ENCODE data around the gene PYM1.

The PYM1 gene

DNA sequence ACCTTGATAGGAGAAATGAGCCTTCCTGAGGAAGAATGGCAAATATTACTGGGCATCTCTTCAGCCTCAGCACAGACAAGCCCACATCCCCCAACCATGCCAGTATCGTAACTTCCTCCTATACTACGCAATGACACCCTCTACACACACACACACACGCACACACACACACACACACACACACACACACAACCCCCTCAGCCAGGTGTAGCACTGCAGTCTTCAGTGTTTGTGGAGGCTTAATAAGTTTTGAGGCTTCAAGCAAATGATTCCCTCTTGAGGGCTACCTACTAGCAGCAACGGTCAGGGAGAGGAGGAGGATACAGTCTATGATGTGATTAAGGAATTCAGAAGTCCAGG lies 4.8 kb upstream of the PYM1 start:
- Histone ChIP-seq H3K36me3 (replicated peaks) (no peaks in the 10 kb centered on the region), H3K4me3 (ENCODE audit: low read depth, low read length) (peak overlapping the region; percentile 81), H3K27me3 (replicated peaks) (no peaks in the 10 kb centered on the region), H3K27ac (no peak overlapping the region)
- TF ChIP-seq, protein P1, sequence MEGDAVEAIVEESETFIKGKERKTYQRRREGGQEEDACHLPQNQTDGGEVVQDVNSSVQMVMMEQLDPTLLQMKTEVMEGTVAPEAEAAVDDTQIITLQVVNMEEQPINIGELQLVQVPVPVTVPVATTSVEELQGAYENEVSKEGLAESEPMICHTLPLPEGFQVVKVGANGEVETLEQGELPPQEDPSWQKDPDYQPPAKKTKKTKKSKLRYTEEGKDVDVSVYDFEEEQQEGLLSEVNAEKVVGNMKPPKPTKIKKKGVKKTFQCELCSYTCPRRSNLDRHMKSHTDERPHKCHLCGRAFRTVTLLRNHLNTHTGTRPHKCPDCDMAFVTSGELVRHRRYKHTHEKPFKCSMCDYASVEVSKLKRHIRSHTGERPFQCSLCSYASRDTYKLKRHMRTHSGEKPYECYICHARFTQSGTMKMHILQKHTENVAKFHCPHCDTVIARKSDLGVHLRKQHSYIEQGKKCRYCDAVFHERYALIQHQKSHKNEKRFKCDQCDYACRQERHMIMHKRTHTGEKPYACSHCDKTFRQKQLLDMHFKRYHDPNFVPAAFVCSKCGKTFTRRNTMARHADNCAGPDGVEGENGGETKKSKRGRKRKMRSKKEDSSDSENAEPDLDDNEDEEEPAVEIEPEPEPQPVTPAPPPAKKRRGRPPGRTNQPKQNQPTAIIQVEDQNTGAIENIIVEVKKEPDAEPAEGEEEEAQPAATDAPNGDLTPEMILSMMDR (IDR thresholded peaks at IDR 0.05; ENCODE audit: low read depth, low read length, missing control alignments) = no peak
- DNase-seq = peak; percentile 27
- in situ Hi-C loops (cut with HindIII; ENCODE audit: low pct_ligation_motif_present, low sequenced_read_pairs) = no loop called here

DNA sequence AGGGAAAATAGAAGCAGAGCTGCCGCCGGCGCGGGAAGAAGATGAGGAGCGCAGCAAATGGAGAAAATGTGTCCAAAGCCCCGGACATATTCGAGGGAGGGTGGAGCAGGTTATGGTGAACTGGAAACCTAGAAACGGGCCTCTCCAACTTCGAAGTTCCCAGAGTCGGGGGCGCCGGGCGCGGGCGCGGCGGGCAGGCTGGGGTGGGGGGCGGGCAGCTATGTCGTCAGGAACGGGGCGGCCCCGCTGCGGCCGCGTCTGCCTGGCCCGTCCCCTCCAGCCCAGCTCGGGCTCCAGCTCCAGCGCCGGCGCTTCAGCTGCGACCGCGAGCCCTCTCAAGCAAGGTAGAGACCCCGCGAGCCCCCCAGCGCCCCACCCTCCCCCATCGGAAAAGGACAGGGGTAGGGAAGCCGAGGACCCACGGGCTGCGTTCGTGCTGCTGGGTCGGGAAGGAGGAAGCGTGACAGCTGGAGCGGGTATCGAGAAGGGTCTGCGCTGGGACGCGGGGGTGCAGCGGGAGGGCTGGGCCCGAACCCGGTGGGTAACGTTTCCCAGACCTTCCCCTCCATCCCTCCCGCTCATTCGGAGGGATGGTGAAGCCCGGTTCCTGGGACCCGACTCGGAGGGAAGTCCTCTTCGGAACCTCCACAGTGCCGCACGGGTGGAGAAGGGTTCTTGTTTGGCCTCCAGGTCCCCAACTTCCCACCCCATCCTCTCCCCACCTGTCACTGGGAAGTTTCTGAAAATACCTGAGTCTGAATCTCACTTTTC lies 4.3 kb upstream of the PYM1 start:
- Histone ChIP-seq H3K27ac (peak overlapping the region; percentile 28), H3K27me3 (replicated peaks) (no peaks in the 10 kb centered on the region), H3K4me3 (ENCODE audit: low read depth, low read length) (peak overlapping the region; percentile 81), H3K36me3 (replicated peaks) (no peaks in the 10 kb centered on the region)
- TF ChIP-seq, protein P1 (IDR thresholded peaks at IDR 0.05; ENCODE audit: low read depth, low read length, missing control alignments) = no peak
- DNase-seq = no peak
- in situ Hi-C loops (cut with HindIII; ENCODE audit: low pct_ligation_motif_present, low sequenced_read_pairs) = no loop called here

DNA sequence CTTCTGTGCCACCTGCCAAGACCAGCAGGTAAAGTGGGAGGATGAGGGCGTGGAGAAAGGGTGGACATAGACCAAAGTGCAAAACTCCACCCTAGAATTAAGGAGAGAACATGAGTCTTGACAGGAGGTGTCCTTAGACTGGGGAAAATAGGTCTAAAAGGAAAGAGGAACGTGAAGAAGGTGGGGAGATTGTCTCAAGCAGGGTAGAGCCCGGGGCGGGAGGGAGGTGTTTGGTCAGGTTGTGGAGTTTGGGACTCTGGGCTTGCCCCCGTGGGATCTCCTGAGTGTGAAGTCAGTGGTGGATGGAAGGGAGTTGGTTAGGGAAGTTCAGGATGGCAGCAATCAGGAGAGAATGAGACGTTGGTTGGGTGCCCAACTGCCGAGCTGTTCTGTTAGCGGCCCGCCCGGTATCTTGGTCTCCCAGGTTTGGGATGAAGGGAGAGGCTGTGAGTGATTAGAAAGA lies 3.7 kb upstream of the PYM1 start:
- no peak for DNase-seq
- H3K27ac ChIP-seq = peak overlapping the region; percentile 28
- no peaks in the 10 kb centered on the region for H3K27me3 ChIP-seq (replicated peaks)
- H3K36me3 ChIP-seq (replicated peaks) = no peaks in the 10 kb centered on the region
- TF ChIP-seq, protein P1 (IDR thresholded peaks at IDR 0.05; ENCODE audit: low read depth, low read length, missing control alignments) = no peak
- in situ Hi-C loops (cut with HindIII; ENCODE audit: low pct_ligation_motif_present, low sequenced_read_pairs) = no loop called here
- H3K4me3 ChIP-seq (ENCODE audit: low read depth, low read length) = peak overlapping the region; percentile 81

DNA sequence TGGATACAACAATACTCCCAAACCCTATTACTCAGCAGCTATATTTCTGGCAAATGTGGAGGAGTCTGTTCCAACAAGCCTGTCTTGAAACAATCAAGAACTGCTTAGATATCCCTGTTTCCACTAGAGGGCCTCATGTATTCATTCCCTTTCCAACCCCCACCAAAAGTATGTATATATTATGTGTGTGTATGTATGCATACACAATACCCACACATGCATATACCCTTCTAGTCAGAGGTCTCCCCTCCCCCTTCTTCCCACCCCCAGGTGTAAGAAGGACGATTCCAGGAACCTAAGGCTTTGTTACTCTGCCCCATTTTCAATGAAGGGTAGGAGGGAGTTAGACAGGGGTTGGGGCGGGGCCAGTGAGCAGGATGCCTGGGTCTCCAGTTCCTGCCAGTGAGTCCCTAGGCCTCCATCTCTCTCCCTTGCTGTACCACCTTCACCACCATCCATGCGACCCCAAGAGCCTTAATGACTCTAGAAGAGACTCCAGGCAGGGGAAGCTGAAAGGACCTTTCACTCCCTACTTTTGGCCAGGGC lies 3.1 kb upstream of the PYM1 start, which contains the start of gene DGKA:
Gene DGKA (plus strand): TSS at position 392 of the 546 bp plus-strand sequence. CDS start 5,342 bp downstream, outside the sequence.
- in situ Hi-C loops (cut with HindIII; ENCODE audit: low pct_ligation_motif_present, low sequenced_read_pairs) = no loop called here
- Histone ChIP-seq H3K27ac (peak within 1 kb of the TSS; percentile 28), H3K36me3 (replicated peaks) (no peaks in the 10 kb centered on the region), H3K27me3 (replicated peaks) (no peaks in the 10 kb centered on the region), H3K4me3 (ENCODE audit: low read depth, low read length) (peak within 1 kb of the TSS; percentile 81)
- TF ChIP-seq, protein P1 (IDR thresholded peaks at IDR 0.05; ENCODE audit: low read depth, low read length, missing control alignments) = peak; percentile 66
- DNase-seq = peak; percentile 49

DNA sequence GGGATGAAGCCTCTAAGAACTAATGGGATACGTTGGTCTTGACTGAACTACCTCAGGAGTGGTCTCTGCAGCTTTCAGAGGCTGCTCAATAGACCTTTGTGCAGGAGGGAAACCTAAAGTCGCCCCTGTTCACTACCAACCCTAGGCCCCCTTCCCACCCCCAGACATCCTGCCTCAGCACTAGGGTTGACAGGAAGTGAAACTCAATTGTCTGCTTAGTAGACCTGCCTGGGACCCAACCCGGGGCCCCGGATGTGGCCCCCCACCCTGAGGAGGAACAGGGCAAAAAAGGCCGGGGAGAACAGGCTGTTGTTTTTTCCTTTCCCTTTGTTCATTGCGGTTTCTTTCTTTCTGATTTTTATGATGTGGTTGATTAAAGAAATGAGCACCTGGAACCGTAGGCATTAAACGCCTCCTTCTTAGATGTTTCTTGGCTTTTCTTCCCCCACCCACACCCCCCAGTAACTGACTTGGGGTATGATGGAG lies 1.7 kb upstream of the PYM1 start:
- Histone ChIP-seq H3K27me3 (replicated peaks) (no peaks in the 10 kb centered on the region), H3K4me3 (ENCODE audit: low read depth, low read length) (no peak overlapping the region), H3K36me3 (replicated peaks) (no peaks in the 10 kb centered on the region), H3K27ac (no peak overlapping the region)
- TF ChIP-seq, protein P1 (IDR thresholded peaks at IDR 0.05; ENCODE audit: low read depth, low read length, missing control alignments) = no peak
- DNase-seq = no peak
- in situ Hi-C loops (cut with HindIII; ENCODE audit: low pct_ligation_motif_present, low sequenced_read_pairs) = no loop called here

All from brain microvascular endothelial cell (primary cell).